Type B pancreatic cell (in vitro differentiated cells): ENCODE measurements around the gene CSPG5. TPM values are rescaled to one million over a fixed set of nuclear protein-coding genes. Genes with fewer than 3 reads are reported as not detected.

Source experiments
- DNase-seq: peaks from one replicate; pipeline ENCODE4 v3.0.0; 2021; ENCODE audit warnings: mixed read lengths; ENCODE audit not compliant: unreplicated experiment; ENCODE audit errors: extremely low spot score
- H3K27ac Mint-ChIP-seq: 2 replicates; pipeline ENCODE4 v1.8.0; 2021; ENCODE audit warnings: mild to moderate bottlenecking, mixed read lengths
- H3K27me3 Mint-ChIP-seq: 2 replicates; pipeline ENCODE4 v1.8.0; 2021; ENCODE audit warnings: mixed read lengths
- H3K36me3 Mint-ChIP-seq: 2 replicates; pipeline ENCODE4 v1.8.0; 2021; ENCODE audit warnings: mixed read lengths
- H3K4me1 Mint-ChIP-seq: one replicate; pipeline ENCODE4 v1.8.0; 2021; ENCODE audit warnings: mixed read lengths; ENCODE audit not compliant: unreplicated experiment
- H3K4me3 Mint-ChIP-seq: 2 replicates; pipeline ENCODE4 v1.8.0; 2021; ENCODE audit warnings: mild to moderate bottlenecking, mixed read lengths
- H3K9me3 Mint-ChIP-seq: 2 replicates; pipeline ENCODE4 v1.8.0; 2021; ENCODE audit warnings: mixed read lengths
- total RNA-seq: library from RNA; stranded (reverse); gene quantifications from 2 replicates; pipeline ENCODE4 v1.2.1, GENCODE V29; 2021; ENCODE audit warnings: low replicate concordance
- TF ChIP-seq, protein P1 (sequence below): fragments of 200-600 bp; sonication (generic); conservative IDR thresholded peaks from 2 replicates; pipeline ENCODE4 v1.5.0; 2021; ENCODE audit warnings: antibody characterized with exemption, mild to moderate bottlenecking

Gene CSPG5
- total RNA-seq, 1 donor from 2014 or later = 2.1 TPM

- Mint-ChIP-seq H3K4me3 (no peak overlapping the region), H3K27me3 (no peaks in the 10 kb centered on the region), H3K4me1 (no peaks in the 10 kb centered on the region), H3K36me3 (peaks cover 44% of the 10 kb centered on the region), H3K9me3 (no peaks in the 10 kb centered on the region), H3K27ac (no peak overlapping the region)
- DNase-seq = no peak
- TF ChIP-seq, protein P1, sequence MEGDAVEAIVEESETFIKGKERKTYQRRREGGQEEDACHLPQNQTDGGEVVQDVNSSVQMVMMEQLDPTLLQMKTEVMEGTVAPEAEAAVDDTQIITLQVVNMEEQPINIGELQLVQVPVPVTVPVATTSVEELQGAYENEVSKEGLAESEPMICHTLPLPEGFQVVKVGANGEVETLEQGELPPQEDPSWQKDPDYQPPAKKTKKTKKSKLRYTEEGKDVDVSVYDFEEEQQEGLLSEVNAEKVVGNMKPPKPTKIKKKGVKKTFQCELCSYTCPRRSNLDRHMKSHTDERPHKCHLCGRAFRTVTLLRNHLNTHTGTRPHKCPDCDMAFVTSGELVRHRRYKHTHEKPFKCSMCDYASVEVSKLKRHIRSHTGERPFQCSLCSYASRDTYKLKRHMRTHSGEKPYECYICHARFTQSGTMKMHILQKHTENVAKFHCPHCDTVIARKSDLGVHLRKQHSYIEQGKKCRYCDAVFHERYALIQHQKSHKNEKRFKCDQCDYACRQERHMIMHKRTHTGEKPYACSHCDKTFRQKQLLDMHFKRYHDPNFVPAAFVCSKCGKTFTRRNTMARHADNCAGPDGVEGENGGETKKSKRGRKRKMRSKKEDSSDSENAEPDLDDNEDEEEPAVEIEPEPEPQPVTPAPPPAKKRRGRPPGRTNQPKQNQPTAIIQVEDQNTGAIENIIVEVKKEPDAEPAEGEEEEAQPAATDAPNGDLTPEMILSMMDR = no peak
These were observed 28.7 kb upstream of the CSPG5 start for GRCh38 chr3:47607335-47607734.

DNA sequence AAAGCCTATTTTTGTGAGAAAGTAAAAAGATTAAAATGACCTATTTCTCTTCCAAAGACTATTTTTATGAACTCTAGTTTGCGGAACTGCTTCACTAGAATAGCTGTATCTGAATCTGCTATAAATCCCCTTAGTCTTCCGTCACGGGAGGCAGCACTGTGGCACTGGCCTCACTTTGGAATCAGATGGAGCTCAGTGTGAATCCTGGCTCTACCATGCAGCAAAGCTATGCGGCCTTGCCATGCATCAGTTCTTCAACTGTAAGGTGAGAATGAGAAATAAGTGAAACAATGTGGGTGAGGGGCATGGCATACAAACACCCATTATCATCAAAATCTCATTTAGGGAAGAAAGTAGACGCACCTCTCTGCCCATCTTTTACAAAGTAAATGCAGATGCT lies 27.5 kb upstream of the CSPG5 start:
- Mint-ChIP-seq H3K36me3 (peaks cover 44% of the 10 kb centered on the region), H3K9me3 (no peaks in the 10 kb centered on the region), H3K4me1 (no peaks in the 10 kb centered on the region), H3K27me3 (no peaks in the 10 kb centered on the region), H3K27ac (peak overlapping the region; percentile 40), H3K4me3 (no peak overlapping the region)
- TF ChIP-seq, protein P1 = no peak
- no peak for DNase-seq

- Mint-ChIP-seq H3K27ac (no peak overlapping the region), H3K4me1 (no peaks in the 10 kb centered on the region), H3K4me3 (no peak overlapping the region), H3K27me3 (no peaks in the 10 kb centered on the region), H3K36me3 (peaks cover 42% of the 10 kb centered on the region), H3K9me3 (no peaks in the 10 kb centered on the region)
- TF ChIP-seq, protein P1 = no peak
- no peak for DNase-seq
These were observed 27.0 kb upstream of the CSPG5 start for GRCh38 chr3:47605652-47606051.

DNA sequence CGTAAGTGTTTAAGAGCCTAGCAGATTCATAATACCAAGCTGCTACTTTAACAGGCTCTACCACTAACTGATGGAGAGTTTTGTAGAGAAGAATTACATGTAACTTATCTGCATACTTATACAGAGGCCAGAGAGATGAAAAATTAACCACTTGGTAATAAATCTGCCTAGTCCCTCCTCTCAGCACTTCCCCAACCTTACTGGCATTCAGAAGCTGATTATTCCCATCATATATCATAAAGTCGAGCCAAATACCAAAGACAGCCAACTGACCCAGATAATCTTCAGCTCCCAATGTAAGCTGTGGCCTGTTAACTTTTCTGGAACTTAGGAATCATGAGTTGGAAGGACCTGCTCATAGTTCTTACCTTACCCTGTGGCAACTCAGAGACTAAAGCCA lies 25.5 kb upstream of the CSPG5 start:
- Mint-ChIP-seq H3K4me1 (no peaks in the 10 kb centered on the region), H3K27me3 (no peaks in the 10 kb centered on the region), H3K9me3 (no peaks in the 10 kb centered on the region), H3K36me3 (peaks cover 30% of the 10 kb centered on the region), H3K4me3 (no peak overlapping the region), H3K27ac (no peak overlapping the region)
- no peak for DNase-seq
- TF ChIP-seq, protein P1 = no peak

- Mint-ChIP-seq H3K9me3 (no peaks in the 10 kb centered on the region), H3K36me3 (peaks cover 23% of the 10 kb centered on the region), H3K27ac (no peak overlapping the region), H3K4me1 (no peaks in the 10 kb centered on the region), H3K4me3 (no peak overlapping the region), H3K27me3 (no peaks in the 10 kb centered on the region)
- TF ChIP-seq, protein P1 = no peak
- DNase-seq = no peak
These were observed 24.7 kb upstream of the CSPG5 start for GRCh38 chr3:47603332-47603731.

DNA sequence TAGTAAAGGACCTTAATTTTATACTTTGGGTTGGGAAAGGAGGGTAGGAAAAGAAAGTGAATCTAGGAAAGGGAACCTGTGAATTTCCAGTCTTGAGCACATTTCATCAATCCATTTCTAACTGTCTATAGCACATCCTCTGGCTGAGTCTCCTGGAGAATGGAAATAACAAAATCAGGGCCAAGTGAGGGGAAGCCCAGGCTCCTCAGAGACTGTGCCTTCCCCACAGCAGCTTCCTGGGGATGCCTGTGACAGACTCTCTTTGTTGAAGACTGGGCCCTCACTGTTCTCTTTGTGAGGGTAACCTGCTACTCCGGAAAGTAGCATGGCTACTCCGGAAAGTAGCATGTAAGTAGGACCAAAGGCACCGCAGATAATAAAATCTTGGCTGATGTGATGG lies 22.6 kb upstream of the CSPG5 start:
- Mint-ChIP-seq H3K9me3 (no peaks in the 10 kb centered on the region), H3K4me1 (no peaks in the 10 kb centered on the region), H3K36me3 (peaks cover 30% of the 10 kb centered on the region), H3K27ac (no peak overlapping the region), H3K27me3 (no peaks in the 10 kb centered on the region), H3K4me3 (no peak overlapping the region)
- no peak for DNase-seq
- TF ChIP-seq, protein P1 = no peak
